Loucy (cell line): Measurements from ENCODE around the gene STAT5A.

Experiments used
- CTCF ChIP-seq: fragments of 200-600 bp; sonication (generic); conservative IDR thresholded peaks from 2 replicates; pipeline ENCODE4 v1.5.1; 2014; ENCODE audit warnings: mild to moderate bottlenecking, antibody characterized with exemption, low read length
- EZH2phosphoT487 ChIP-seq: fragments of 200-600 bp; IDR thresholded peaks from 2 replicates; pipeline ENCODE4 v1.6.1; 2018; ENCODE audit warnings: antibody characterized with exemption, mild to moderate bottlenecking, moderate library complexity, borderline replicate concordance

DNA sequence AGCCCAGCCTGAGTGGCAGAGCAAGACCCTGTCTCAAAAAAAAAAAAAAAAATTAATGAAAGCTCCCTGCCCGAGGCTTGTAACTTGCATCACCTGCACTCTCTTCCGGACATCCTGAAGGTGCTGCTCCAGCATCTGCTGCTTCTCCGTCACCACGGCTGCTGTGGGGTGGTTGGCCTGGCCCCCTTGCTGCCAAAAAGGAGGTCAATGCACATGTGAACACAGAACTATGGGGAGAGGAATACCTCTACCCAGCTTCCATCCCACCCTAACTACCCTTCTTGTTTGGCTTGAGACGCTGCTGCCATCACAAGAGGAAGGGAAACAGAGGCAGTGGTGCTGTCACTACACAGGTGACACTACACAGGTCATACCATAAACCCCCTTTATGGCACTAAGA is 50.9 kb downstream of the STAT5A start:
- no peak for TF ChIP-seq CTCF
- no peak for TF ChIP-seq EZH2phosphoT487
